Measurements from ENCODE around the gene CNKSR3. TPM values are rescaled to one million over a fixed set of nuclear protein-coding genes. Genes with fewer than 3 reads are reported as not detected.

CNKSR3 gene
- total and polyA plus RNA-seq, 2 of the 8 experiments (the other 6 are each of a cell fraction or from before 2014, with no cell fraction given) = 1.2 to 6.2 TPM

GRCh38 chr6:154440422-154441043, 70.0 kb downstream of the CNKSR3 start:
- no peak overlapping the region for H3K9ac ChIP-seq (replicated peaks in 1 of 4; ENCODE audit: extremely low read depth in 1 of 4, low read depth in 3 of 4, low read length in 3 of 4)
- no peak overlapping the region for H2BK20ac ChIP-seq (ENCODE audit: low read length)
- no peak for TF ChIP-seq ATF3 (IDR thresholded peaks at IDR 0.05; ENCODE audit: insufficient read depth, low read depth, low read length)
- TF ChIP-seq EGR1 (IDR thresholded peaks at IDR 0.05; ENCODE audit: borderline replicate concordance, low read depth, low read length) = no peak
- no peak for TF ChIP-seq RBBP5 (IDR thresholded peaks at IDR 0.05; ENCODE audit: borderline replicate concordance, low read depth, low read length)
- TF ChIP-seq TAF7 (optimal IDR thresholded peaks at IDR 0.05; ENCODE audit: borderline replicate concordance, low read depth, low read length) = no peak
- no peak for TF ChIP-seq SIN3A (conservative IDR thresholded peaks at IDR 0.05 in 1 of 2, IDR thresholded peaks at IDR 0.05 in 1 of 2; ENCODE audit: low read depth in 1 of 2, low read length in 2 of 2)
- no peak for TF ChIP-seq SAP30 (IDR thresholded peaks at IDR 0.05; ENCODE audit: insufficient read depth, insufficient replicate concordance, low read length)
- TF ChIP-seq NRF1 (IDR thresholded peaks at IDR 0.05; ENCODE audit: low read depth, low read length) = no peak
- no peak for TF ChIP-seq SP4 (IDR thresholded peaks at IDR 0.05; ENCODE audit: low read length)
- no peak for TF ChIP-seq GTF2F1 (IDR thresholded peaks at IDR 0.05; ENCODE audit: borderline replicate concordance, low read depth, low read length)
- no peak for TF ChIP-seq ATF2 (IDR thresholded peaks at IDR 0.05; ENCODE audit: low read length)

More at GRCh38 chr6:154440422-154441043, 70.0 kb downstream of the CNKSR3 start:
- H3K79me1 ChIP-seq (ENCODE audit: low read depth, low read length) = no peaks in the 10 kb centered on the region
- no peaks in the 10 kb centered on the region for H3K23me2 ChIP-seq (ENCODE audit: low read depth, low read length)
- H4K5ac ChIP-seq (ENCODE audit: insufficient read length, low read depth, low read length) = no peak overlapping the region
- H3K36me3 ChIP-seq (ENCODE audit: control insufficient read depth in 2 of 4, insufficient read depth in 4 of 4, low read length in 3 of 4) = peaks cover 0 to 6% (median 0%) of the 10 kb centered on the region in 4 experiments; a peak in 3 of 8 replicates
- no peak overlapping the region for H3K18ac ChIP-seq (ENCODE audit: extremely low read depth, low read length)
- no peak overlapping the region for H2AK5ac ChIP-seq (ENCODE audit: low read depth, low read length)
- no peak overlapping the region for H3K4ac ChIP-seq (replicated peaks; ENCODE audit: insufficient read length, low read depth, low read length)
- WGBS, 2 experiments (ENCODE audit: extremely low coverage in 1 of 2, insufficient coverage in 1 of 2, insufficient read length in 1 of 2, insufficient replicate concordance in 2 of 2, low coverage in 1 of 2, low lambda C conversion rate in 2 of 2, missing lambda C conversion rate in 1 of 2) = 93% methylated on average over 1 of the region's 1 CpG; no CpG with 5 or more reads in 1 of the 2 experiments
- H2BK12ac ChIP-seq (ENCODE audit: low read depth, low read length) = no peak overlapping the region
- H3K27ac ChIP-seq (ENCODE audit: low read depth, low read length) = no peak overlapping the region
- H3K9me3 ChIP-seq (ENCODE audit: insufficient read depth in 2 of 2, low read depth in 1 of 2, low read length in 1 of 2) = no peaks in the 10 kb centered on the region
- no peak for FAIRE-seq
- no peak overlapping the region for H4K91ac ChIP-seq (replicated peaks; ENCODE audit: insufficient read length, low read length)
- CTCF ChIA-PET (ENCODE audit: partially characterized antibody) = interaction anchor here (0.5 to 1.1 kb wide), 2 partner anchors 10 to 111 kb away, joined by 3 read pairs; no protein-coding TSS in a partner anchor
- H3K27me3 ChIP-seq (replicated peaks in 1 of 4; ENCODE audit: control insufficient read depth in 3 of 4, extremely low read depth in 1 of 4, insufficient read depth in 3 of 4, low read length in 3 of 4) = no peaks in the 10 kb centered on the region
- no peaks in the 10 kb centered on the region for H3K4me1 ChIP-seq (replicated peaks in 1 of 4; ENCODE audit: control insufficient read depth in 3 of 4, insufficient read depth in 4 of 4, low read length in 3 of 4)
- DNase-seq (ENCODE audit: low read depth in 1 of 2, low spot score in 2 of 2) = no peak
- H3K23ac ChIP-seq (ENCODE audit: insufficient read length) = no peak overlapping the region
- H2AFZ ChIP-seq (ENCODE audit: low read length) = no peak overlapping the region
- POLR2A ChIA-PET (ENCODE audit: partially characterized antibody) = no interaction called here
- no peak overlapping the region for H3K14ac ChIP-seq (ENCODE audit: insufficient read length)
- peaks cover 0 to 2% of the 10 kb centered on the region in 2 experiments for H4K20me1 ChIP-seq (replicated peaks in 1 of 2; ENCODE audit: control insufficient read depth in 1 of 2, insufficient read depth in 2 of 2, low read length in 2 of 2)
- no peak overlapping the region for H4K8ac ChIP-seq (ENCODE audit: extremely low read depth, insufficient read depth, low read length)
- no peak overlapping the region for H3K4me3 ChIP-seq (ENCODE audit: extremely low read depth in 1 of 4, insufficient read depth in 2 of 4, low read depth in 3 of 4, low read length in 4 of 4)
- H3K79me2 ChIP-seq (ENCODE audit: control insufficient read depth in 1 of 2, insufficient read depth in 2 of 2, low read length in 2 of 2) = no peaks in the 10 kb centered on the region
- no peak overlapping the region for H3K56ac ChIP-seq (replicated peaks; ENCODE audit: insufficient read length, low read depth, low read length)
- no peak overlapping the region for H3K4me2 ChIP-seq (ENCODE audit: insufficient read depth in 1 of 2, low read depth in 2 of 2, low read length in 2 of 2)
- H2BK120ac ChIP-seq (replicated peaks; ENCODE audit: low read depth, low read length) = no peak overlapping the region
- no peak overlapping the region for H2BK5ac ChIP-seq (ENCODE audit: low read depth, low read length)
- H2BK15ac ChIP-seq (ENCODE audit: low read length) = no peak overlapping the region
